Pancreas (tissue), 10 donors: Measurements from ENCODE around the gene GXYLT2. TPM values are rescaled to one million over a fixed set of nuclear protein-coding genes. Genes with fewer than 3 reads are reported as not detected.

Experiments
- ATAC-seq, 4 donors: fragments of 200-7000 bp; cut with Tn5 transposase; one replicate each; pipeline versions ENCODE4 v1.8.0 to v1.9.1; 2020; ENCODE audit warnings: mild to moderate bottlenecking in 4 of 4, moderate library complexity in 4 of 4
- DNase-seq, 6 donors: peaks; one replicate each; pipeline ENCODE4 v3.0.0-alpha.2; 2020
- FAIRE-seq: peaks from 2 replicates; lab custom pipeline; 2012; peaks lifted over from hg19 to GRCh38; lab: Jason Lieb, UNC
- H3K27ac ChIP-seq, 4 donors: fragments of 200-600 bp; sonication (generic); 1 replicate in 3 of 4; 2 replicates in 1 of 4; pipeline versions ENCODE4 v1.5.0 to v1.8.0; 2020
- H3K27me3 ChIP-seq, 4 donors: fragments of 200-600 bp; one replicate each; pipeline ENCODE4 v1.8.0; 2021
- H3K36me3 ChIP-seq, 3 donors: fragments of 200-600 bp; sonication (generic) in 1 of 3; one replicate each; pipeline versions ENCODE4 v1.5.0 to v1.8.0; 2020 to 2021
- H3K4me1 ChIP-seq, 3 donors: fragments of 200-600 bp; one replicate each; pipeline ENCODE4 v1.8.0; 2021
- H3K4me3 ChIP-seq, 4 donors: fragments of 200-600 bp; sonication (generic) in 2 of 4; one replicate each; pipeline versions ENCODE4 v1.5.0 to v1.8.0; 2020 to 2021
- H3K9me3 ChIP-seq, 4 donors: fragments of 200-600 bp; one replicate each; pipeline ENCODE4 v1.8.0; 2021
- WGBS, 2 donors: extraction: QIAGEN DNeasy Blood & Tissue Kit; methylation state at CpG; one replicate each; pipeline ENCODE4 v1.1.7; 2013; 5-methylcytosine and 5-hydroxymethylcytosine counted together
- intact Hi-C, 3 donors: fragments of 100-400 bp; cut with DNase I; formaldehyde crosslinking; loops; one replicate each; pipeline versions ENCODE4 v1.11.1 to v1.14.2; 2022
- polyA plus RNA-seq, 2 donors: library from polyadenylated mRNA; stranded (reverse); fragments of 200-250 nt; gene quantifications; one replicate each; pipeline ENCODE4 v1.2.3, GENCODE V29; 2013
- total RNA-seq, 6 donors: library from RNA; stranded (reverse); fragmentation: NEBNext Ultra II Directional in 4 of 6; extraction: Animal tissue kit (Norgen Biotek cat#: 25700) in 4 of 6; gene quantifications; one replicate each; pipeline versions ENCODE4 v1.2.1 to v1.2.4, GENCODE V29; 2021 to 2023
- TF ChIP-seq, protein P1 (sequence below), 4 donors: fragments of 200-600 bp; sonication (generic) in 3 of 4; IDR thresholded peaks; one replicate each; pipeline versions ENCODE4 v1.5.0 to v1.8.0; 2021; ENCODE audit warnings: antibody characterized with exemption in 4 of 4
- donor health status: healthy with polysubstance abuse.
- donor health status: DM: no; HTN: no; CAD: no; lungs with moderate emphysema.
- donor health status: DM: no; HTN: no; CAD: no.
- donor health status: control.
- donor health status: control.
- donor health status: Bipolar disorder and iron deficiency.
- donor health status: DM: yes; HTN: yes; CAD: no.
- donor health status: DM: no; HTN: no; CAD: no.
- donor health status: DM: no; HTN: no; CAD: no.
- donor health status: DM: yes; HTN: yes; CAD: no.

GXYLT2 gene
- total and polyA plus RNA-seq, 8 donors = 0.19 to 7.5 (median 4.2) TPM

DNA sequence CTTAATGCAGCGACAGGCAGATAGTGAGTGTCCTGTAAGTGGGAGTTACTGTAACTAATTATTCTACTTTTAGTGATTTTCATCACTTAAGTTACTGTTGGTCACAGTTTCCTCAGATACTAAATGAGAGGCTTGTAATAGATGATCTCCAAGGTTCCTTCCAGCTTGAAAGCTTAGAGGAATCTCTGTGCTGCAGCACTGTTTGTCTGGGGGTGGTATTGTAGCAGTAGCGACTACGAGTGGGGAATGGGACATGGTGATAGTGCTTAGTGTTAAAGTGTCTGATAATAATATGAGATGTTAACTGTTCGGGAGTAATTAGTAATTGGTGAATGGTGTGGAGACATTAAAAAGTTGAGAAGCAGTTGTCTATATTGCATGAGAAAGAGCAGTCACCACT is 121.2 kb downstream of the GXYLT2 start:
- Histone ChIP-seq H3K36me3 (peaks cover 0 to 4% (median 0%) of the 10 kb centered on the region in 3 donors), H3K4me1 (peaks cover 0 to 9% (median 7%) of the 10 kb centered on the region in 3 donors), H3K27ac (no peak overlapping the region), H3K27me3 (no peaks in the 10 kb centered on the region), H3K9me3 (no peaks in the 10 kb centered on the region), H3K4me3 (no peak overlapping the region)
- no peak for FAIRE-seq
- no peak for DNase-seq
- 72 to 77% methylated on average over 4 of the region's 4 CpGs for WGBS, 2 donors
- TF ChIP-seq, protein P1, sequence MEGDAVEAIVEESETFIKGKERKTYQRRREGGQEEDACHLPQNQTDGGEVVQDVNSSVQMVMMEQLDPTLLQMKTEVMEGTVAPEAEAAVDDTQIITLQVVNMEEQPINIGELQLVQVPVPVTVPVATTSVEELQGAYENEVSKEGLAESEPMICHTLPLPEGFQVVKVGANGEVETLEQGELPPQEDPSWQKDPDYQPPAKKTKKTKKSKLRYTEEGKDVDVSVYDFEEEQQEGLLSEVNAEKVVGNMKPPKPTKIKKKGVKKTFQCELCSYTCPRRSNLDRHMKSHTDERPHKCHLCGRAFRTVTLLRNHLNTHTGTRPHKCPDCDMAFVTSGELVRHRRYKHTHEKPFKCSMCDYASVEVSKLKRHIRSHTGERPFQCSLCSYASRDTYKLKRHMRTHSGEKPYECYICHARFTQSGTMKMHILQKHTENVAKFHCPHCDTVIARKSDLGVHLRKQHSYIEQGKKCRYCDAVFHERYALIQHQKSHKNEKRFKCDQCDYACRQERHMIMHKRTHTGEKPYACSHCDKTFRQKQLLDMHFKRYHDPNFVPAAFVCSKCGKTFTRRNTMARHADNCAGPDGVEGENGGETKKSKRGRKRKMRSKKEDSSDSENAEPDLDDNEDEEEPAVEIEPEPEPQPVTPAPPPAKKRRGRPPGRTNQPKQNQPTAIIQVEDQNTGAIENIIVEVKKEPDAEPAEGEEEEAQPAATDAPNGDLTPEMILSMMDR (IDR thresholded peaks at IDR 0.05) = no peak
- intact Hi-C loops = no loop called here
- no peak for ATAC-seq

DNA sequence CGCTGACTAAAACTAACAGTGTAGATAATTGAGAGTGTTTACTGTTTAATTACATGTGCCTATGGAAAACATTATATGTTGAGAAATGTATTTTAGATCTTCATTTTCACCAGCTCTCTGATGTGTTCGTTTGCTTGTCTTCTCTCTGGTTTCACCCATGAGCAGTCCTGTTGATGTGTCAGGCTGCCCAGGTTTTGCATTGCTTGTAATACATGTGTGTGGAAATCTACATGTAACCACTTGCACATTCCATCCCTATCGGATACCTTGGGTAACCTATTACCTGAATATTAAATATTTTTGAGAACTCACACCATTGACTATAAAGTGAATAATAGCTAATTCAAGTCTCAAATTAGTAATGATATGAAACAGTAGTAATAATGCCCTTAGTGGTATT is 121.9 kb downstream of the GXYLT2 start:
- no peak overlapping the region for H3K4me3 ChIP-seq
- H3K4me1 ChIP-seq = peaks cover 0 to 9% (median 7%) of the 10 kb centered on the region in 3 donors
- peaks cover 0 to 4% (median 0%) of the 10 kb centered on the region in 3 donors for H3K36me3 ChIP-seq
- WGBS, 2 donors = 62 to 66% methylated on average over 3 of the region's 3 CpGs
- DNase-seq (no peak), ATAC-seq (no peak), FAIRE-seq (no peak)
- no peaks in the 10 kb centered on the region for H3K9me3 ChIP-seq
- no peak overlapping the region for H3K27ac ChIP-seq
- H3K27me3 ChIP-seq = no peaks in the 10 kb centered on the region
- intact Hi-C loops = no loop called here
- TF ChIP-seq, protein P1 (IDR thresholded peaks at IDR 0.05) = no peak

DNA sequence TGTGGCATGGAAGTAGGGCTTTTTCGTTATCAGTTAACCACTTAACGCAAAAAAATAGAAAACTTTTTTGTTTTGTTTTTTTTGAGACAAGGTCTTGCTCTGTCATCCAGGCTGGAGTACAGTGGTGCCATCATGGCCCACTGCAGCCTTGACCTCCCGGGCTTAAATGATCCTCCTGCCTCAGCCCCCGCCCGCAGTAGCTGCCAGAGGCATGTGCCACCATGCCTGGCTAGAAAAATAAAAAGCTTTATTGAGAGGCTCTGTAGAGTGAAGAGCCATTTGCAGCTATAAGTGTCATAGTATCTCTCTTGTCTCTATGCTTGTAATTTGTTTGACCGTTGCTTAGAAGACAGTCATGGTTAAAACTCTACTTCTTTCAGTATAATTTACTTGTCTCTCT is 122.3 kb downstream of the GXYLT2 start:
- Histone ChIP-seq H3K4me3 (no peak overlapping the region), H3K36me3 (peaks cover 0 to 4% (median 0%) of the 10 kb centered on the region in 3 donors), H3K27ac (no peak overlapping the region), H3K4me1 (peaks cover 0 to 9% (median 7%) of the 10 kb centered on the region in 3 donors), H3K9me3 (no peaks in the 10 kb centered on the region), H3K27me3 (no peaks in the 10 kb centered on the region)
- ATAC-seq (no peak), DNase-seq (no peak), FAIRE-seq (no peak)
- TF ChIP-seq, protein P1 (IDR thresholded peaks at IDR 0.05) = no peak
- intact Hi-C loops = no loop called here
- 89 to 94% methylated on average over 6 of the region's 6 CpGs for WGBS, 2 donors

DNA sequence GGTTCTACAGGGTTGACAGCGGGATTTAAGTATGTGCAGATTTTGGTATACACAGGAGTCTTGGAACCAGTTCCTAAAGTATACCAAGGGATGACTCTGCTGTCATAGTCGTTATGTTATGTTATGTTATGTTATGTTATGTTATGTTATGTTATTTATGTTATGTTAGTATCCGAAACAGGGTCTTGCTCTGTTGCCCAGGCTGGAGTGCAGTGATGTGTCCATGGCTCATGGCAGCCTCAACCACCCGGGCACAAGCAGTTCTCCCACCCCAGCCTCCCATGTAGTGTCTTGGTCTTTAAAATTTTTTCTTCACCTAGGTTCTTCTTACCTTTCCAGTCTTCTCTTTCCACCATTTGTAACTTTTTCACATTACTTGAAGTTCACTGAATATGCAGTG is 130.5 kb downstream of the GXYLT2 start:
- Histone ChIP-seq H3K27me3 (no peaks in the 10 kb centered on the region), H3K27ac (no peak overlapping the region), H3K4me1 (peaks cover 0 to 7% (median 4%) of the 10 kb centered on the region in 3 donors), H3K4me3 (no peak overlapping the region), H3K9me3 (no peaks in the 10 kb centered on the region), H3K36me3 (no peaks in the 10 kb centered on the region)
- intact Hi-C loops = no loop called here
- DNase-seq = no peak
- FAIRE-seq = no peak
- TF ChIP-seq, protein P1 (IDR thresholded peaks at IDR 0.05) = no peak
- no peak for ATAC-seq
- WGBS, 2 donors = 93 to 94% methylated on average over 4 of the region's 4 CpGs

DNA sequence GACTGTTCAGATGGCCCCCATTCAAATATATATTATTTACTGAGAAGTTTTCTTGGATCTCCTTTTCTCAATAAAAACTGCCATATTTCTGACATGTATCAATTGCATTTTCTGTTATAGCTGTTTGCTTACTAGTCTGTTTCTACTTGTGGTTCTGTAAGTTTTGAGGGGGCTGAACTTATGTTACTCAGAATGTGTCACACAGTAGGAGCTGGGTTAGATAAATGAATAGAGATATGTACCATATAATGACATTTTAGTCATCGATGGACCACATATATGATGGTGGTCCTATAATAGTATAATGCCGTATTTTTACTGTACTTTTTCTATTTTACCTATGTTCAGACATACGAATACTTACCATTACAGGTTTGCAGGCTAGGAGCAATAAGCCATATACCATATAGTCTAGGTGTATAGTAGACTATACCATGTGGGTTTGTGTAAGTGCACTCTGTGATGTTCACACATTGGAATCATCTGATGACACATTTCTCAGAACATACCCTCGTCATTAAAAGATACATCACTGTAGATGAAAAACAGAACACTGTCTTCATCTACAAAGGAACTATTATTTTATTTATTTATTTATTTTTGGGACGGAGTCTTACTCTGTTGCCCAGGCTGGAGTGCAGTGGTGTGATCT is 131.1 kb downstream of the GXYLT2 start:
- Histone ChIP-seq H3K36me3 (no peaks in the 10 kb centered on the region), H3K27me3 (no peaks in the 10 kb centered on the region), H3K9me3 (no peaks in the 10 kb centered on the region), H3K4me1 (peaks cover 0 to 7% (median 4%) of the 10 kb centered on the region in 3 donors), H3K4me3 (no peak overlapping the region), H3K27ac (no peak overlapping the region)
- FAIRE-seq (no peak), DNase-seq (no peak), ATAC-seq (no peak)
- intact Hi-C loops = no loop called here
- TF ChIP-seq, protein P1 (IDR thresholded peaks at IDR 0.05) = no peak
- WGBS, 2 donors = 74 to 98% methylated on average over 5 of the region's 5 CpGs
